Gastrocnemius medialis (tissue), 4 donors: ENCODE data around the gene ZFC3H1.

Source experiments
- CTCF ChIP-seq, 5 experiments: fragments of 450-650 bp in 3 of 5; fragments of 200-600 bp in 2 of 5; sonication (generic) in 2 of 5; IDR thresholded peaks in 4 of 5; conservative IDR thresholded peaks in 1 of 5; 1 replicate in 4 of 5; 2 replicates in 1 of 5; pipeline ENCODE4 v1.5.1; 2016 to 2019; ENCODE audit warnings: antibody characterized with exemption in 5 of 5, mild to moderate bottlenecking in 3 of 5, moderate library complexity in 3 of 5
- POLR2A ChIP-seq, 2 donors: fragments of 450-650 bp; IDR thresholded peaks; one replicate each; pipeline ENCODE4 v1.6.1; 2017; ENCODE audit warnings: antibody characterized with exemption in 2 of 2, mild to moderate bottlenecking in 2 of 2, moderate library complexity in 2 of 2

DNA sequence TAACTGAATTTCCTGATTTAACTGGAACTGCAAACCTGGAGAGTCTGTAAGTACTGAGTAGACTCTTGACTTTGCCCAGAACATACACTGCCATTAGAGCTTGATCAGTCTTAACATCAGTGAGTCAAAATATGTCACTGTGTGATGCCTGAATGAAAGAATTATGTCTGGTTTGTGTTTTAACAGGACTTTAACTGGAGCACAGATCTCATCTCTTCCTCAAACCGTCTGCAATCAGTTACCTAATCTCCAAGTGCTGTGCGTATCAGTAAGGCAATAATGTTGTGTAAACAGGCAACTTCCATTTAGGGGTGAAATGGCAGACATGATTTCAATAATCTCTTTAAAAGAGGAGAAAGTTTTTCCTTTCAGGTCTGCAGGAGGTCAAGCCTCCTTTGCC is 97.0 kb downstream of the ZFC3H1 start:
- no peak for TF ChIP-seq CTCF (IDR thresholded peaks at IDR 0.05 in 4 of 5, conservative IDR thresholded peaks at IDR 0.05 in 1 of 5)
- TF ChIP-seq POLR2A (IDR thresholded peaks at IDR 0.05): no peak
